Measurements from ENCODE around the gene CRISPLD2.

- TF ChIP-seq, protein P1, sequence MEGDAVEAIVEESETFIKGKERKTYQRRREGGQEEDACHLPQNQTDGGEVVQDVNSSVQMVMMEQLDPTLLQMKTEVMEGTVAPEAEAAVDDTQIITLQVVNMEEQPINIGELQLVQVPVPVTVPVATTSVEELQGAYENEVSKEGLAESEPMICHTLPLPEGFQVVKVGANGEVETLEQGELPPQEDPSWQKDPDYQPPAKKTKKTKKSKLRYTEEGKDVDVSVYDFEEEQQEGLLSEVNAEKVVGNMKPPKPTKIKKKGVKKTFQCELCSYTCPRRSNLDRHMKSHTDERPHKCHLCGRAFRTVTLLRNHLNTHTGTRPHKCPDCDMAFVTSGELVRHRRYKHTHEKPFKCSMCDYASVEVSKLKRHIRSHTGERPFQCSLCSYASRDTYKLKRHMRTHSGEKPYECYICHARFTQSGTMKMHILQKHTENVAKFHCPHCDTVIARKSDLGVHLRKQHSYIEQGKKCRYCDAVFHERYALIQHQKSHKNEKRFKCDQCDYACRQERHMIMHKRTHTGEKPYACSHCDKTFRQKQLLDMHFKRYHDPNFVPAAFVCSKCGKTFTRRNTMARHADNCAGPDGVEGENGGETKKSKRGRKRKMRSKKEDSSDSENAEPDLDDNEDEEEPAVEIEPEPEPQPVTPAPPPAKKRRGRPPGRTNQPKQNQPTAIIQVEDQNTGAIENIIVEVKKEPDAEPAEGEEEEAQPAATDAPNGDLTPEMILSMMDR (IDR thresholded peaks at IDR 0.05), result no peak
- TF ChIP-seq POLR2AphosphoS5 (IDR thresholded peaks at IDR 0.05), result no peak
Observed at GRCh38 chr16:84893849-84894599, 74.2 kb downstream of the CRISPLD2 start.
